ENCODE results near the gene ZNF469. TPM values are rescaled to one million over a fixed set of nuclear protein-coding genes. Genes with fewer than 3 reads are reported as not detected.

ZNF469 gene
- total and polyA plus RNA-seq, 11 donors, result 0.48 to 2.8 (median 1.00) TPM

DNA sequence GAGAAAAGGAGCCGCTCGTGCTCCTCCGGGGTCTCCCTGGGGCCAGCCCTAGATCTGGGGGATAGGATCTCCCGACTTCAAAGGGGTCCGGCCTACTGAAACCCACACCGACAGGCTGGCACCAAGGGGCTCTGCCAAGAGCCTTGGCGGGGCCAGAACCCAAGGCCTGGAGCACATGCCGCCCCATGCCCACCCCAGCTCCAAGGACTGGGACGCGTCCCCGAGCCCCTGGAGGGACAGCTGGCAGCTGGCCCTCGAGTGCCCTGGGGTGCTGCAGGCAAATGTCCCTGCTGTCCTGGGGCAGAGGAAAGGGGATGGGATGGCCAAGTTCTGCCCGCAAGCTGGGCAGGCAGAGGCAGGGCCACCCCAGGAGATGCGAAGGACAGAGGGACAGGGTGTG is 38.5 kb downstream of the ZNF469 start:
- Histone ChIP-seq H3K4me3 (no peak overlapping the region), H3K27ac (no peak overlapping the region), H3K9me3 (no peaks in the 10 kb centered on the region), H3K36me3 (no peaks in the 10 kb centered on the region), H3K27me3 (peaks cover 0 to 7% (median 0%) of the 10 kb centered on the region in 9 donors), H3K4me1 (peaks cover 0 to 10% (median 4%) of the 10 kb centered on the region in 12 donors)
- ATAC-seq (no peak), DNase-seq (no peak)
- TF ChIP-seq CTCF (IDR thresholded peaks at IDR 0.05) (no peak), POLR2A (IDR thresholded peaks at IDR 0.05) (no peak)
- intact Hi-C loops (cut with DNase I), result no loop called here
- 83 to 94% (median 87%) methylated on average over 12 to 14 of the region's 14 CpGs for WGBS, 4 donors

GRCh38 chr16:88421871-88422433 is 39.2 kb downstream of the ZNF469 start:
- ATAC-seq, result no peak

DNA sequence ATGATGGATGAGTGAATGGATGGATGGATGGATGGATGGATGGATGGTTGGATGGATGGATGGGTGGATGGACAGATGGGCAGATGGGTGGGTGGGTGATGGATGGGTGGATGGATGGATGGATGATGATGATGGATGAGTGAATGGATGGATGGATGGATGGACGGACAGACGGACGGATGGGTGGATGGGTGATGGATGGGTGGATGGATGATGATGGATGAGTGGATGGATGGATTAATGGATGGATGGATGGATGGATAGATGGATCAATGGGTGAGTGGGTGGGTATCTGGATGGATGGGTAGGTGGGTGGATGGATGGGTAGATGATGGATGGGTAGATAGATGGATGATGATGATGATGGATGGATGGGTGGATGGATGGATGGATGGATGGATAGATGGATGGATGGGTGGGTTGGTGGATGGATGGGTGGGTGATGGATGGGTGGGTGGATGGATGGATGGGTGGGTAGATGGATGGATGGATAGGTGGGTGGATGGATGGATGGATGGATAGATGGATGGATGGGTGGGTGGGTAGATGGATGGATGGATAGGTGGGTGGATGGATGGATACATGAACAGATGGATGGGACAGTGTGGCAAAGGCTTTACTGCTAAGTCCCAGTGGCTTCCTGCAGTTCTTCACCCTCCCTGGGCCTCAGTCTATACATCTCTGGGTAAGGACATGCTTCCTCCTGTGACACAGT is 40.1 kb downstream of the ZNF469 start:
- no peak overlapping the region for H3K27ac ChIP-seq
- H3K27me3 ChIP-seq, result peaks cover 0 to 4% (median 0%) of the 10 kb centered on the region in 9 donors
- no peak overlapping the region for H3K4me3 ChIP-seq
- H3K4me1 ChIP-seq, result peaks cover 0 to 10% (median 4%) of the 10 kb centered on the region in 12 donors
- DNase-seq (no peak), ATAC-seq (no peak)
- TF ChIP-seq CTCF (IDR thresholded peaks at IDR 0.05), result no peak
- no peak for TF ChIP-seq POLR2A (IDR thresholded peaks at IDR 0.05)
- intact Hi-C loops (cut with DNase I), result no loop called here
- no peaks in the 10 kb centered on the region for H3K36me3 ChIP-seq
- no peaks in the 10 kb centered on the region for H3K9me3 ChIP-seq
- 42 to 55% (median 53%) methylated on average over 3 of the region's 3 CpGs for whole genome bisulfite sequencing, 4 donors

More at GRCh38 chr16:88421871-88422433, 39.2 kb downstream of the ZNF469 start:
- Histone ChIP-seq H3K4me3 (no peak overlapping the region), H3K27ac (no peak overlapping the region), H3K4me1 (peaks cover 0 to 10% (median 4%) of the 10 kb centered on the region in 12 donors), H3K36me3 (no peaks in the 10 kb centered on the region), H3K27me3 (peaks cover 0 to 7% (median 0%) of the 10 kb centered on the region in 9 donors), H3K9me3 (no peaks in the 10 kb centered on the region)
- no peak for DNase-seq
- intact Hi-C loops (cut with DNase I), result no loop called here
- 51 to 57% (median 55%) methylated on average over 5 of the region's 5 CpGs for WGBS, 4 donors
- no peak for TF ChIP-seq CTCF (IDR thresholded peaks at IDR 0.05)
- no peak for TF ChIP-seq POLR2A (IDR thresholded peaks at IDR 0.05)

DNA sequence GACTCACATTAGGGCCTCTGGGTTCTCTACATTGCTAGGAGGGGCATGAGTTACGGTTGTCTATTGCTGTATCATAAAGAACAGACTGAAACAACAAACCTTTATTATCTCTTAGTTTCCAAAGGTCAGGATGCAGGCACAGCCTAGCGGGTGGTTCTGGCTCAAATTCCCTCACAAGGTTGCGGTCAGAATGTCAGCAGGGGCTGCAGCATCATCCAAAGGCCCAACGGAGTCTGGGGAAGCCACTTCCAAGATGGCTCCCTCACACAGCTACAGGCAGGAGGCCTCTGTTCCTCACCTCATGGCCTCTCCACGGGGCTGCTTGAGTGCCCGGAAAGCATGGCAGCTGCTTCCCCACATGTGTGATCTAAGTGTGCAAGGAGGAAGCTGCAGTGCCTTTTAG is 40.7 kb downstream of the ZNF469 start:
- no peak for TF ChIP-seq POLR2A (IDR thresholded peaks at IDR 0.05)
- no peak for TF ChIP-seq CTCF (IDR thresholded peaks at IDR 0.05)
- H3K36me3 ChIP-seq, result no peaks in the 10 kb centered on the region
- WGBS, 4 donors, result 82 to 91% (median 87%) methylated on average over 6 of the region's 6 CpGs
- no peak overlapping the region for H3K4me3 ChIP-seq
- peaks cover 0 to 10% (median 4%) of the 10 kb centered on the region in 12 donors for H3K4me1 ChIP-seq
- DNase-seq, result no peak
- no peaks in the 10 kb centered on the region for H3K27me3 ChIP-seq
- intact Hi-C loops (cut with DNase I), result no loop called here
- H3K27ac ChIP-seq, result no peak overlapping the region
- no peak for ATAC-seq
- H3K9me3 ChIP-seq, result no peaks in the 10 kb centered on the region

Data from heart left ventricle (tissue), 16 donors.